A673 (cell line): ENCODE measurements around the gene EPHB2. TPM values are rescaled to one million over a fixed set of nuclear protein-coding genes. Genes with fewer than 3 reads are reported as not detected.

Experiments used
- BruUV-seq: library from RNA; stranded (reverse); fragments of 400-500 nt; replicated peaks from 2 replicates; lab custom pipeline; 2021; lab: Mats Ljungman, UMichigan
- CTCF ChIA-PET: fragments of 300-600 bp; sonication (Branson Sonifier 250); formaldehyde crosslinking; loops from one replicate; lab custom pipeline; 2022; ENCODE audit warnings: antibody characterized with exemption; lab: Charles Lee
- POLR2A ChIA-PET: fragments of 300-600 bp; sonication (Branson Sonifier 250); formaldehyde crosslinking; loops from one replicate; lab custom pipeline; 2022; ENCODE audit warnings: antibody characterized with exemption; ENCODE audit not compliant: low non-redundant PET; lab: Charles Lee
- DNase-seq: peaks from one replicate; pipeline ENCODE4 v3.0.0-alpha.2; 2015; ENCODE audit warnings: low spot score
- H3K27ac ChIP-seq: fragments of 200-600 bp; sonication (generic); 2 replicates; pipeline ENCODE4 v1.5.1; 2016; ENCODE audit warnings: mixed run types, low read depth, mild to moderate bottlenecking, mixed read lengths, antibody characterized with exemption, low read length; ENCODE audit not compliant: poor library complexity, severe bottlenecking
- H3K27me3 ChIP-seq: fragments of 200-600 bp; sonication (generic); replicated peaks from 2 replicates; pipeline ENCODE4 v1.6.1; 2017; ENCODE audit warnings: mixed run types, low read depth, mild to moderate bottlenecking, mixed read lengths, antibody characterized with exemption, low read length; ENCODE audit not compliant: insufficient read depth, poor library complexity
- H3K36me3 ChIP-seq: fragments of 200-600 bp; sonication (generic); 2 replicates; pipeline ENCODE4 v1.6.1; 2016; ENCODE audit warnings: mixed run types, mild to moderate bottlenecking, mixed read lengths, antibody characterized with exemption, low read length; ENCODE audit not compliant: insufficient read depth, poor library complexity, severe bottlenecking
- H3K4me1 ChIP-seq: fragments of 200-600 bp; sonication (generic); 2 replicates; pipeline ENCODE4 v1.6.1; 2017; ENCODE audit warnings: mixed run types, mild to moderate bottlenecking, mixed read lengths, antibody characterized with exemption, low read length; ENCODE audit not compliant: insufficient read depth, poor library complexity, severe bottlenecking
- H3K4me3 ChIP-seq: fragments of 200-600 bp; sonication (generic); 2 replicates; pipeline ENCODE4 v1.5.1; 2016; ENCODE audit warnings: low read depth, mixed run types, mild to moderate bottlenecking, mixed read lengths, low read length; ENCODE audit not compliant: poor library complexity, severe bottlenecking
- H3K9me3 ChIP-seq: fragments of 200-600 bp; sonication (generic); 2 replicates; pipeline ENCODE4 v1.6.1; 2016; ENCODE audit warnings: mixed run types, low read depth, mild to moderate bottlenecking, mixed read lengths, antibody characterized with exemption, low read length; ENCODE audit not compliant: poor library complexity, severe bottlenecking
- EZH2 ChIP-seq: fragments of 200-600 bp; sonication (generic); IDR thresholded peaks from 2 replicates; pipeline ENCODE4 v1.6.1; 2017; ENCODE audit warnings: borderline replicate concordance, low read depth, mild to moderate bottlenecking, mixed read lengths, antibody characterized with exemption, low read length; ENCODE audit not compliant: poor library complexity, severe bottlenecking
- intact Hi-C: fragments of 100-400 bp; cut with micrococcal nuclease; formaldehyde crosslinking; loops from one replicate; pipeline ENCODE4 v1.10.0; 2022; ENCODE audit not compliant: unreplicated experiment
- total RNA-seq: library from RNA; stranded (reverse); gene quantifications from 2 replicates; pipeline ENCODE4 v1.2.3, GENCODE V29; 2021
- TF ChIP-seq, protein P1 (sequence below): fragments of 300-800, 200-600 bp; sonication (generic); conservative IDR thresholded peaks from 2 replicates; pipeline ENCODE4 v1.5.1; 2017; ENCODE audit warnings: low read depth, mild to moderate bottlenecking, antibody characterized with exemption, low read length, moderate library complexity, mixed read lengths

The EPHB2 gene
- total RNA-seq, 1 experiment from 2014 or later, result 10.4 TPM

DNA sequence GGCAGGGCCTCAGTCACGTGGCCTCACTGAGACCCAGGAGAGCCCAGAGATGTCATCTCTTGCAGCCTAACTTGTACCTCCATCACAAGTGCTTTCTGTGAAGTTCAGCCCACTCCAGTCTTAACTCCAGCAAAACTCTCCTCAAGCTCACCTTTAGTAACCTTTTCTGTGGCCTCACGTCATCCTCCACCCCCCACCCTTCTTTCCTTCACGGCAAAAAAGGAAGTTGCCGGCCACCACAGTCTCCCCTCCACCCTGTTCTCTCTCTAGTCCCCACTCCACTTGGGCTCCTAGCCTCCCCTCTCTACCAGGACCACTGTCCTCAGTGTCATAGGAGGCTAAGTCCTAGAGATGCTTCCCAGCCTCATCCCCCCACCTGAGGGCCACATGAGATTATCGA is 155.1 kb downstream of the EPHB2 start:
- Histone ChIP-seq H3K36me3 (no peaks in the 10 kb centered on the region), H3K4me1 (no peaks in the 10 kb centered on the region), H3K27ac (no peak overlapping the region), H3K9me3 (no peaks in the 10 kb centered on the region), H3K27me3 (no peaks in the 10 kb centered on the region), H3K4me3 (no peak overlapping the region)
- ChIA-PET POLR2A (no interaction called here), CTCF (interaction anchor here (1.5 kb wide), 1 partner anchor 161 kb away, joined by 4 read pairs; no protein-coding TSS in a partner anchor)
- no peak for TF ChIP-seq EZH2
- TF ChIP-seq, protein P1, sequence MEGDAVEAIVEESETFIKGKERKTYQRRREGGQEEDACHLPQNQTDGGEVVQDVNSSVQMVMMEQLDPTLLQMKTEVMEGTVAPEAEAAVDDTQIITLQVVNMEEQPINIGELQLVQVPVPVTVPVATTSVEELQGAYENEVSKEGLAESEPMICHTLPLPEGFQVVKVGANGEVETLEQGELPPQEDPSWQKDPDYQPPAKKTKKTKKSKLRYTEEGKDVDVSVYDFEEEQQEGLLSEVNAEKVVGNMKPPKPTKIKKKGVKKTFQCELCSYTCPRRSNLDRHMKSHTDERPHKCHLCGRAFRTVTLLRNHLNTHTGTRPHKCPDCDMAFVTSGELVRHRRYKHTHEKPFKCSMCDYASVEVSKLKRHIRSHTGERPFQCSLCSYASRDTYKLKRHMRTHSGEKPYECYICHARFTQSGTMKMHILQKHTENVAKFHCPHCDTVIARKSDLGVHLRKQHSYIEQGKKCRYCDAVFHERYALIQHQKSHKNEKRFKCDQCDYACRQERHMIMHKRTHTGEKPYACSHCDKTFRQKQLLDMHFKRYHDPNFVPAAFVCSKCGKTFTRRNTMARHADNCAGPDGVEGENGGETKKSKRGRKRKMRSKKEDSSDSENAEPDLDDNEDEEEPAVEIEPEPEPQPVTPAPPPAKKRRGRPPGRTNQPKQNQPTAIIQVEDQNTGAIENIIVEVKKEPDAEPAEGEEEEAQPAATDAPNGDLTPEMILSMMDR, result no peak
- BruUV-seq, result no TSS peak
- no peak for DNase-seq
- intact Hi-C loops, result loop anchor here (10.0 kb wide), 1 partner anchor 161 kb away; no protein-coding TSS in a partner anchor

DNA sequence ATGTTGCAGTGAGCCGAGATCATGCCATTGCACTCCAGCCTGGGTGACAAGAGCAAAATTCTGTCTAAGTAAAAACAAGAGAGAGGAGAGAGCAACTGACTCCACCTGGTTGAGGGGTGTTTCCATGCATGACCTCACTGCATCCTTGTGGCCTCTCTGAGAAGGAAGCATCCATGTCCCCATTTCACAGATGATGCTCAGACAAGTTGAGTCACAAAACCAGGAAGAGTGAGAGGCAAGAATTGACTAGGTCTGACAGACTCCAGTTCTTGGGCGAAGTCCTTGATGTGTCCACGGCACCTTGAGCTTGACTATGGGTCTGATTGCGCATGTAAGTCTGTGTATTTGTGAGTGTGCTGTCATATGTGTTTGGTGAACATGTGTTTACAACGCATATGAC is 156.2 kb downstream of the EPHB2 start:
- BruUV-seq, result no TSS peak
- H3K4me3 ChIP-seq, result no peak overlapping the region
- H3K27ac ChIP-seq, result no peak overlapping the region
- no peaks in the 10 kb centered on the region for H3K4me1 ChIP-seq
- intact Hi-C loops, result loop anchor here (10.0 kb wide), 1 partner anchor 162 kb away; no protein-coding TSS in a partner anchor
- DNase-seq, result no peak
- H3K9me3 ChIP-seq, result no peaks in the 10 kb centered on the region
- no peak for TF ChIP-seq EZH2
- TF ChIP-seq, protein P1, result no peak
- CTCF ChIA-PET, result no interaction called here
- no peaks in the 10 kb centered on the region for H3K27me3 ChIP-seq
- POLR2A ChIA-PET, result no interaction called here
- no peaks in the 10 kb centered on the region for H3K36me3 ChIP-seq

DNA sequence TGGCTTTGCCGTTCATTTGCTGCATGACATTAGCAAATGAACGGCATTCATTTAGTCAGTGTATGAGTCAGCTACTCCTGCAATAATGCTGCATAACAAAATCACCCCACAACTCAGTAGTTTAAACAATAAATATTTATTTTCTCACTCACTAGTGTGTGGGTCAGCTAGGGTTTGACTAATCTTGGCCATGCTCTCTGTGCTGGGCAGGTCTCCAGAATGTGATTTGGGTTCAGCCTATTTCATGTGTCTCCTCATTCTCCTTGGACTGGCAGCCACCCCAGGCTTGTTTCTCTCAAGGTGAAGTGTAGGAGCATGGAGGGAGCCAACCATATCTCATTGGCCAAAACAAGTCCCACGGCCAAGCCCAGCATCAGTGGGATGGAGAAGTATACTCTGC is 157.7 kb downstream of the EPHB2 start:
- no peaks in the 10 kb centered on the region for H3K4me1 ChIP-seq
- CTCF ChIA-PET, result no interaction called here

More for the DNA sequence above, 157.7 kb downstream of the EPHB2 start:
- Histone ChIP-seq H3K4me3 (no peak overlapping the region), H3K9me3 (no peaks in the 10 kb centered on the region), H3K27ac (no peak overlapping the region), H3K36me3 (no peaks in the 10 kb centered on the region), H3K27me3 (no peaks in the 10 kb centered on the region)
- TF ChIP-seq, protein P1, result no peak
- TF ChIP-seq EZH2, result no peak
- DNase-seq, result no peak
- no TSS peak for BruUV-seq
- POLR2A ChIA-PET, result no interaction called here
- intact Hi-C loops, result loop anchor here (10.0 kb wide), 1 partner anchor 164 kb away; no protein-coding TSS in a partner anchor
